HG02571 (cell line): Measurements from ENCODE around the gene DEFB128.

ENCODE experiments used
- ATAC-seq: cut with Tn5 transposase; IDR thresholded peaks from one replicate; pipeline ENCODE4 v1.9.1; 2021; ENCODE audit warnings: mild to moderate bottlenecking, moderate library complexity; ENCODE audit not compliant: unreplicated experiment

DEFB128 gene

DNA sequence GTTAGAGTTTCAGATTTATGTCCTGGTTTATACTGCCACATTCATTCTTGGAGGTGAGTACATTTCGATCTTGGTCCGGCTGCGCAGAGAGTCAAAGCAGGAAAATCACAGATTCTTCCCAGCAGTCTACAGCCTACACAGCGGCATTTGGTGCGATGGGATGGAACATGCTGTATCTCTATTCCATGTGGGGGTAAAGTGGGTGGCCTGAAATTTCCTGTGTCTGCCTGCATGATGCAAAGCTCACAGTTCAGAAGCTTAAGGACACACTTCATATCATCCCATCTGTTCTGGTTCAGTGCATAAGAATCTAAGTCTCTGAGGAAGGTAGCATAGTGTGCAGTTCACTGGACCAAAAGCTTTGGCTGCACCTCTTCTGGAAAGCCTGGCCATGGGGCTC lies 32.4 kb downstream of the DEFB128 start, which contains the start of gene DEFB127:
Gene DEFB127, plus strand, starts transcription at position 301 of the 400 bp plus-strand sequence. Its CDS starts 91 bp downstream, at position 392.
- ATAC-seq: no peak

DNA sequence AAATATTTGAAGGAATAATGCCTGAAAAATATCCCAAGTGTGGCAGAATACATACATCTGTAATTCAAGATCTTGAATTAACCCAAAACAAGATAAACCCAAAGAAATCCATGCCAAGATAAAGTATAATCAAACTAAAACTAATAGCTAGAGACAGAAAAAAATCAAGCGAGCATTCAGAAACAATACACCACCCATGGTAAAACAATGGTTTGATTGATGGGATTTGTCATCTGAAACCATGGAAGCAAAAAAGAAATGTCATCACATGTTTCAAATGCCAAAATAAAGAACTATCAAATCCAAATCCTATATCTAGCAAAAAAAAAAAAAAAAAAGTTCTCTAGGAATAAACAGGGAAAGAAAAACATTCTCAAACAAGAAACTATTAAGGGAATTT lies 37.4 kb downstream of the DEFB128 start:
- no peak for ATAC-seq

DNA sequence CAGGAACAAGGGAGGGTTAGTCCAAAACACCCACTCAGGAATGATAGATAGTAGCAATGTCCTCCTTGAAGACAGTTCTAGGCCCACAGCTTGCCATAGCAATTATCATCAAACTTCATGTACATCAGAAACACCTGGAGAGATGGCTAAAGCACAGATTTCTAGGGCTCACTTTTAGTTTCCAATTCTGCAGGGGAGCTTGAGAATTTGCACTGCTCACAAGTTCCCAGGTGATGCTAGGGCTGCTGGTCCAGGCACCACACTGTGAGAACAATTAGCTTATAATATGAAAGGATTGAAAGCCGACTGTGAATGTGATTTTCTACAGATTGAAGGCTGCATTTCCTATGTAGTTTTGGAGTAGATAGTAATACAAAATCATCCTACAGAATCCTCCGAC lies 43.6 kb downstream of the DEFB128 start:
- ATAC-seq: no peak

DNA sequence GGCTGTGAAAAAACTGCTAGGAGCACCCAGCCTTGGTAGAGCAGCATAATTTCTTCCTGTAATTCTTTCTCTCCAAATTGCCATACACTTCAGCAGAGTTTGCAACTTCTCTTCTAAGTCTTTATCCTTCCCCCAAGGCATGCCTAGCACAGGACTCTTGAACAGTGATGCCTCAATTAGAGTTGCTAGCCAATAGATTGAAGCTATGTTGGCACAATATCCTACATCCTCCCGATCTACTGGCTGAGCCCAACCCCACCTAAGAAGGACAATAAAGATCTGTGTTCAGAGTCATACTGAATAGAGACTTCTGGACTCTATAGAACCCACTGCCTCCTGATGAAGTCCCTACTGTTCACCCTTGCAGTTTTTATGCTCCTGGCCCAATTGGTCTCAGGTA lies 47.2 kb downstream of the DEFB128 start, which contains the start of gene DEFB126:
Gene DEFB126, plus strand, starts transcription at position 301 of the 400 bp plus-strand sequence. Its CDS starts 39 bp downstream, at position 340.
- no peak for ATAC-seq
